Measurements from ENCODE around the gene ZNF385A. TPM values are rescaled to one million over a fixed set of nuclear protein-coding genes. Genes with fewer than 3 reads are reported as not detected.

Gene ZNF385A
- total RNA-seq, 1 experiment from 2014 or later = 9.5 TPM

GRCh38 chr12:54393743-54394142 lies 9.2 kb upstream of the ZNF385A start:
- intact Hi-C loops (cut with micrococcal nuclease; ENCODE audit: unreplicated experiment) = no loop called here
- CTCF ChIA-PET = interaction anchor here (0.7 to 1.4 kb wide), 4 partner anchors 9 to 46 kb away, joined by 3 to 6 read pairs (median 4); no protein-coding TSS in a partner anchor
- Mint-ChIP-seq H3K36me3 (ENCODE audit: insufficient read depth, unreplicated experiment) (no peaks in the 10 kb centered on the region), H3K4me3 (ENCODE audit: low read depth, unreplicated experiment) (no peak overlapping the region), H3K9me3 (ENCODE audit: low read depth, unreplicated experiment) (no peaks in the 10 kb centered on the region), H3K4me1 (ENCODE audit: low read depth, unreplicated experiment) (no peaks in the 10 kb centered on the region), H3K27me3 (ENCODE audit: unreplicated experiment) (peaks cover 26% of the 10 kb centered on the region), H3K27ac (ENCODE audit: unreplicated experiment) (no peak overlapping the region)
- TF ChIP-seq CTCF (IDR thresholded peaks at IDR 0.05; ENCODE audit: unreplicated experiment) = no peak
- no TSS peak for BruUV-seq (replicated peaks)
- no peak for DNase-seq

- CTCF ChIA-PET = interaction anchor here (0.7 to 1.4 kb wide), 4 partner anchors 10 to 46 kb away, joined by 3 to 6 read pairs (median 4); no protein-coding TSS in a partner anchor
- no peak for TF ChIP-seq CTCF (IDR thresholded peaks at IDR 0.05; ENCODE audit: unreplicated experiment)
- Mint-ChIP-seq H3K4me1 (ENCODE audit: low read depth, unreplicated experiment) (peaks cover 5% of the 10 kb centered on the region), H3K27me3 (ENCODE audit: unreplicated experiment) (peaks cover 26% of the 10 kb centered on the region), H3K27ac (ENCODE audit: unreplicated experiment) (no peak overlapping the region), H3K9me3 (ENCODE audit: low read depth, unreplicated experiment) (no peaks in the 10 kb centered on the region), H3K4me3 (ENCODE audit: low read depth, unreplicated experiment) (no peak overlapping the region), H3K36me3 (ENCODE audit: insufficient read depth, unreplicated experiment) (no peaks in the 10 kb centered on the region)
- intact Hi-C loops (cut with micrococcal nuclease; ENCODE audit: unreplicated experiment) = no loop called here
- no peak for DNase-seq
- no TSS peak for BruUV-seq (replicated peaks)
Observed at GRCh38 chr12:54393207-54393609, 8.7 kb upstream of the ZNF385A start.

DNA sequence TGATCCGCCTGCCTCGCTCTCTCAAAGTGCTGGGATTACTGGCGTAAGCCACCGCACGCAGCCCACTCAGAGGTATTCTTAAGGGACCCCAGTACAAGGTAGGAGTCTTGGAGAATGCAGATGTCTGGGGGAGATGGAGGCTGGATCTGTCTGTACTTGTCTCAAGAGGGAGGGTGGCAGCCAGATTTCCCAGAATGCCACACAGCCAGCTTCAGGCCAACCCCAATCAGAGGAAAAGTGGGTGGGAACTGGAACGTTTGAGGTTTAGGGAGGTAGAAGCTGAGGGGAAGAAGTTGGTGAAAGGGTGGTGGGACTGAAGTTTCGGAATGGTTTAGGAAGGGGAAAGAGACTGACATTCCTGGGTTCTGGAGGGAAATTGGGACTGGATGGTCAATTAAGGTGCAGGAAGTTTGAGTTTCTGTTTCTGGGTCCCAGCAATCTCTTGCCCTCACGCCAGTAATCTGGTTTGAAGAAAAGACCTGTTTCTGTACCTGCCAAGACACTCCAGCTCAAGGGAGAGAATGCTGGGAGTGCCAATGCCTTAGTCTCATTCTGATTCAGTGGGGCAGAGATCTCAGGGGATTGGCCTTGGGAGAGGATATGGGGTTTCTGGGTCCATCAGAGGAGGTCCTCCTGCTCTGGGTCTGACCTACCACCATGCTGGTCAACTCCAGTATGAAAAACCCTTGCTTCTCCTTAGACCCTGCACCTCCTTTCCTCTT lies 8.1 kb upstream of the ZNF385A start:
- H3K27me3 Mint-ChIP-seq (ENCODE audit: unreplicated experiment) = peaks cover 26% of the 10 kb centered on the region
- H3K27ac Mint-ChIP-seq (ENCODE audit: unreplicated experiment) = no peak overlapping the region
- H3K36me3 Mint-ChIP-seq (ENCODE audit: insufficient read depth, unreplicated experiment) = no peaks in the 10 kb centered on the region
- H3K9me3 Mint-ChIP-seq (ENCODE audit: low read depth, unreplicated experiment) = no peaks in the 10 kb centered on the region
- intact Hi-C loops (cut with micrococcal nuclease; ENCODE audit: unreplicated experiment) = no loop called here
- BruUV-seq (replicated peaks) = no TSS peak
- DNase-seq = no peak
- H3K4me1 Mint-ChIP-seq (ENCODE audit: low read depth, unreplicated experiment) = peaks cover 11% of the 10 kb centered on the region
- CTCF ChIA-PET = interaction anchor here (0.7 to 1.4 kb wide), 3 partner anchors 19 to 32 kb away, joined by 3 to 6 read pairs (median 3); no protein-coding TSS in a partner anchor
- no peak for TF ChIP-seq CTCF (IDR thresholded peaks at IDR 0.05; ENCODE audit: unreplicated experiment)
- H3K4me3 Mint-ChIP-seq (ENCODE audit: low read depth, unreplicated experiment) = no peak overlapping the region

- H3K4me3 Mint-ChIP-seq (ENCODE audit: low read depth, unreplicated experiment) = peak overlapping the region; percentile 33
- peaks cover 26% of the 10 kb centered on the region for H3K27me3 Mint-ChIP-seq (ENCODE audit: unreplicated experiment)
- peaks cover 23% of the 10 kb centered on the region for H3K4me1 Mint-ChIP-seq (ENCODE audit: low read depth, unreplicated experiment)
- intact Hi-C loops (cut with micrococcal nuclease; ENCODE audit: unreplicated experiment) = no loop called here
- no peak overlapping the region for H3K27ac Mint-ChIP-seq (ENCODE audit: unreplicated experiment)
- no peaks in the 10 kb centered on the region for H3K36me3 Mint-ChIP-seq (ENCODE audit: insufficient read depth, unreplicated experiment)
- H3K9me3 Mint-ChIP-seq (ENCODE audit: low read depth, unreplicated experiment) = no peaks in the 10 kb centered on the region
- DNase-seq = peak; percentile 69
- no peak for TF ChIP-seq CTCF (IDR thresholded peaks at IDR 0.05; ENCODE audit: unreplicated experiment)
- no TSS peak for BruUV-seq (replicated peaks)
- CTCF ChIA-PET = interaction anchor here (0.6 kb wide), 1 partner anchor 359 kb away, joined by 6 read pairs; no protein-coding TSS in a partner anchor
Observed at GRCh38 chr12:54390668-54391551, 6.4 kb upstream of the ZNF385A start.
